ENCODE results near the gene ATF6B. TPM values are rescaled to one million over a fixed set of nuclear protein-coding genes. Genes with fewer than 3 reads are reported as not detected.
"Not testable (repeated sequence)": the region's sequence is repeated elsewhere in the genome, so short reads cannot be mapped to it uniquely, and the experiment has no call there.

ATF6B gene
- total and polyA plus RNA-seq, 2 experiments from 2014 or later: 43.0 to 60.8 TPM

GRCh38 chr6:32070814-32071543 lies 57.1 kb downstream of the ATF6B start:
- no peak for TF ChIP-seq CTCF (IDR thresholded peaks at IDR 0.05; ENCODE audit: low read depth, low read length)
- no peaks in the 10 kb centered on the region for H3K36me3 ChIP-seq
- H3K9me3 ChIP-seq (ENCODE audit: low read depth): no peaks in the 10 kb centered on the region
- H3K4me1 ChIP-seq (ENCODE audit: low read depth): no peaks in the 10 kb centered on the region
- DNase-seq (ENCODE audit: low read depth in 1 of 2, low spot score in 1 of 2): no peak
- H3K27ac ChIP-seq: no peak overlapping the region
- H3K4me3 ChIP-seq: no peak overlapping the region
- H3K27me3 ChIP-seq: no peaks in the 10 kb centered on the region

- H3K4me1 ChIP-seq (ENCODE audit: low read depth): no peaks in the 10 kb centered on the region
- DNase-seq (ENCODE audit: low read depth in 1 of 2, low spot score in 1 of 2): no peak
- no peaks in the 10 kb centered on the region for H3K9me3 ChIP-seq (ENCODE audit: low read depth)
- H3K4me3 ChIP-seq: no peak overlapping the region
- H3K27ac ChIP-seq: no peak overlapping the region
- no peaks in the 10 kb centered on the region for H3K36me3 ChIP-seq
- TF ChIP-seq CTCF (IDR thresholded peaks at IDR 0.05; ENCODE audit: low read depth, low read length): no peak
- H3K27me3 ChIP-seq: no peaks in the 10 kb centered on the region
Observed at GRCh38 chr6:32069878-32070515, 58.0 kb downstream of the ATF6B start.

GRCh38 chr6:32069460-32069859 lies 58.6 kb downstream of the ATF6B start:
- Histone ChIP-seq H3K4me3 (no peak overlapping the region), H3K9me3 (ENCODE audit: low read depth) (no peaks in the 10 kb centered on the region), H3K36me3 (no peaks in the 10 kb centered on the region), H3K4me1 (ENCODE audit: low read depth) (no peaks in the 10 kb centered on the region), H3K27me3 (no peaks in the 10 kb centered on the region), H3K27ac (no peak overlapping the region)
- DNase-seq (ENCODE audit: low read depth in 1 of 2, low spot score in 1 of 2): no peak
- no peak for TF ChIP-seq CTCF (IDR thresholded peaks at IDR 0.05; ENCODE audit: low read depth, low read length)

- H3K36me3 ChIP-seq: no peaks in the 10 kb centered on the region
- no peak overlapping the region for H3K4me3 ChIP-seq
- H3K9me3 ChIP-seq (ENCODE audit: low read depth): no peaks in the 10 kb centered on the region
- no peak for TF ChIP-seq CTCF (IDR thresholded peaks at IDR 0.05; ENCODE audit: low read depth, low read length)
- H3K4me1 ChIP-seq (ENCODE audit: low read depth): no peaks in the 10 kb centered on the region
- DNase-seq (ENCODE audit: low read depth in 1 of 2, low spot score in 1 of 2): no peak
- no peaks in the 10 kb centered on the region for H3K27me3 ChIP-seq
- H3K27ac ChIP-seq: no peak overlapping the region
Observed at GRCh38 chr6:32068867-32069266, 59.2 kb downstream of the ATF6B start.

GRCh38 chr6:32068315-32068714 lies 59.7 kb downstream of the ATF6B start:
- H3K27ac ChIP-seq; H3K4me1 ChIP-seq (ENCODE audit: low read depth); H3K9me3 ChIP-seq (ENCODE audit: low read depth); H3K36me3 ChIP-seq; H3K4me3 ChIP-seq; DNase-seq (ENCODE audit: low read depth in 1 of 2, low spot score in 1 of 2); H3K27me3 ChIP-seq: not testable (repeated sequence)

GRCh38 chr6:32067521-32067920 lies 60.5 kb downstream of the ATF6B start:
- H3K27me3 ChIP-seq; DNase-seq (ENCODE audit: low read depth in 1 of 2, low spot score in 1 of 2); H3K9me3 ChIP-seq (ENCODE audit: low read depth); H3K27ac ChIP-seq; H3K4me1 ChIP-seq (ENCODE audit: low read depth); H3K4me3 ChIP-seq; H3K36me3 ChIP-seq: not testable (repeated sequence)

Other genes starting within 250 kb of the ATF6B start
- gene SLC44A4, start 249.2 kb downstream of the ATF6B start, total RNA-seq: not detected in 2 replicates
- gene SLC44A4, start 249.2 kb downstream of the ATF6B start, polyA plus RNA-seq: 0.60 TPM in 1 of 2 replicates, not detected in the other
- gene EHMT2, start 230.5 kb downstream of the ATF6B start, total RNA-seq: 98.3 and 120 TPM in 2 replicates
- gene EHMT2, start 230.5 kb downstream of the ATF6B start, polyA plus RNA-seq: 89.6 and 115 TPM in 2 replicates
- 20.1 and 32.0 TPM in 2 replicates for gene ZBTB12, start 226.2 kb downstream of the ATF6B start, total RNA-seq
- gene ZBTB12, start 226.2 kb downstream of the ATF6B start, polyA plus RNA-seq: 0.62 TPM in 1 of 2 replicates, not detected in the other
- gene C2, start 200.5 kb downstream of the ATF6B start, total RNA-seq: 1.9 TPM in 2 replicates
- gene C2, start 200.5 kb downstream of the ATF6B start, polyA plus RNA-seq: 0.48 and 1.5 TPM in 2 replicates
- gene CFB, start 182.2 kb downstream of the ATF6B start, total RNA-seq: 0.42 and 0.66 TPM in 2 replicates
- gene CFB, start 182.2 kb downstream of the ATF6B start, polyA plus RNA-seq: 1.3 TPM in 1 of 2 replicates, not detected in the other
- gene NELFE, start 169.3 kb downstream of the ATF6B start, total RNA-seq: 165 and 186 TPM in 2 replicates
- gene NELFE, start 169.3 kb downstream of the ATF6B start, polyA plus RNA-seq: 146 and 201 TPM in 2 replicates
- gene SKIC2, start 169.1 kb downstream of the ATF6B start, total RNA-seq: 36.4 and 62.6 TPM in 2 replicates
- 53.1 and 68.5 TPM in 2 replicates for gene SKIC2, start 169.1 kb downstream of the ATF6B start, polyA plus RNA-seq
- 36.7 and 44.9 TPM in 2 replicates for gene DXO, start 156.1 kb downstream of the ATF6B start, total RNA-seq
- 37.6 and 49.9 TPM in 2 replicates for gene DXO, start 156.1 kb downstream of the ATF6B start, polyA plus RNA-seq
- 2.1 and 2.2 TPM in 2 replicates for gene C4A, start 146.2 kb downstream of the ATF6B start, total RNA-seq
- gene C4A, start 146.2 kb downstream of the ATF6B start, polyA plus RNA-seq: 1.9 and 2.5 TPM in 2 replicates
- gene C4B, start 113.5 kb downstream of the ATF6B start, total RNA-seq: 4.1 and 4.2 TPM in 2 replicates
- gene C4B, start 113.5 kb downstream of the ATF6B start, polyA plus RNA-seq: 2.7 and 5.8 TPM in 2 replicates
- gene CYP21A2, start 89.8 kb downstream of the ATF6B start, total RNA-seq: 0.92 and 1.0 TPM in 2 replicates
- 0.62 TPM in 1 of 2 replicates, not detected in the other for gene CYP21A2, start 89.8 kb downstream of the ATF6B start, polyA plus RNA-seq
- gene TNXB, start 18.9 kb downstream of the ATF6B start, total RNA-seq: 3.0 and 9.3 TPM in 2 replicates
- 0.92 and 1.7 TPM in 2 replicates for gene TNXB, start 18.9 kb downstream of the ATF6B start, polyA plus RNA-seq
- gene FKBPL, start 2.0 kb upstream of the ATF6B start, total RNA-seq: 7.0 and 7.7 TPM in 2 replicates
- gene FKBPL, start 2.0 kb upstream of the ATF6B start, polyA plus RNA-seq: 10.0 and 14.2 TPM in 2 replicates
- gene PRRT1, start 23.7 kb upstream of the ATF6B start, total RNA-seq: 0.78 and 4.4 TPM in 2 replicates
- 4.9 and 6.2 TPM in 2 replicates for gene PRRT1, start 23.7 kb upstream of the ATF6B start, polyA plus RNA-seq
- gene PPT2, start 25.9 kb upstream of the ATF6B start, total RNA-seq: 42.7 and 147 TPM in 2 replicates
- gene PPT2, start 25.9 kb upstream of the ATF6B start, polyA plus RNA-seq: 34.6 and 50.2 TPM in 2 replicates
- 10.2 and 18.7 TPM in 2 replicates for gene EGFL8, start 36.3 kb upstream of the ATF6B start, total RNA-seq
- gene EGFL8, start 36.3 kb upstream of the ATF6B start, polyA plus RNA-seq: 10.1 and 15.2 TPM in 2 replicates
- 128 and 146 TPM in 2 replicates for gene AGPAT1, start 47.8 kb upstream of the ATF6B start, total RNA-seq
- 69.3 and 69.6 TPM in 2 replicates for gene AGPAT1, start 47.8 kb upstream of the ATF6B start, polyA plus RNA-seq
- gene RNF5, start 50.2 kb upstream of the ATF6B start, total RNA-seq: 180 and 188 TPM in 2 replicates
- 232 and 237 TPM in 2 replicates for gene RNF5, start 50.2 kb upstream of the ATF6B start, polyA plus RNA-seq
- 5.0 and 13.5 TPM in 2 replicates for gene AGER, start 56.0 kb upstream of the ATF6B start, total RNA-seq
- gene AGER, start 56.0 kb upstream of the ATF6B start, polyA plus RNA-seq: 4.8 and 9.8 TPM in 2 replicates
- 124 and 130 TPM in 2 replicates for gene PBX2, start 62.0 kb upstream of the ATF6B start, total RNA-seq
- gene PBX2, start 62.0 kb upstream of the ATF6B start, polyA plus RNA-seq: 17.3 and 23.9 TPM in 2 replicates
- 16.7 and 18.0 TPM in 2 replicates for gene GPSM3, start 64.4 kb upstream of the ATF6B start, total RNA-seq
- 14.5 and 17.4 TPM in 2 replicates for gene GPSM3, start 64.4 kb upstream of the ATF6B start, polyA plus RNA-seq
- 5.0 and 5.4 TPM in 2 replicates for gene NOTCH4, start 95.8 kb upstream of the ATF6B start, total RNA-seq
- gene NOTCH4, start 95.8 kb upstream of the ATF6B start, polyA plus RNA-seq: 3.2 and 7.2 TPM in 2 replicates
- not detected in 2 replicates for gene TSBP1, start 243.7 kb upstream of the ATF6B start, total RNA-seq
- gene TSBP1, start 243.7 kb upstream of the ATF6B start, polyA plus RNA-seq: not detected in 2 replicates